GM12801 (cell line): Measurements from ENCODE around the gene ARHGAP15.

ENCODE experiments used
- CTCF ChIP-seq: IDR thresholded peaks from one replicate; pipeline ENCODE4 v1.5.1; 2011; ENCODE audit warnings: control low read depth; ENCODE audit not compliant: insufficient read length; ENCODE audit errors: extremely low read depth

Gene ARHGAP15

GRCh38 chr2:143296089-143296488 lies 166.9 kb downstream of the ARHGAP15 start:
- no peak for TF ChIP-seq CTCF

- no peak for TF ChIP-seq CTCF
Observed at GRCh38 chr2:143297182-143297581, 168.0 kb downstream of the ARHGAP15 start.

- no peak for TF ChIP-seq CTCF
Observed at GRCh38 chr2:143300536-143300935, 171.3 kb downstream of the ARHGAP15 start.

GRCh38 chr2:143311426-143311825 lies 182.2 kb downstream of the ARHGAP15 start:
- no peak for TF ChIP-seq CTCF

GRCh38 chr2:143312441-143312840 lies 183.2 kb downstream of the ARHGAP15 start:
- TF ChIP-seq CTCF = no peak

- no peak for TF ChIP-seq CTCF
Observed at GRCh38 chr2:143313861-143314260, 184.6 kb downstream of the ARHGAP15 start.

GRCh38 chr2:143321994-143322393 lies 192.8 kb downstream of the ARHGAP15 start:
- TF ChIP-seq CTCF = no peak

GRCh38 chr2:143329288-143329687 lies 200.1 kb downstream of the ARHGAP15 start:
- TF ChIP-seq CTCF = no peak
